NCI-H2196 treated with DMSO at 0.1 percent for 48 hours (cell line): ENCODE measurements around the gene RALGPS1.
A peak's percentile ranks its signal among the peaks of the same experiment; 100 is the strongest.

Source experiments
- DNase-seq: peaks from one replicate; lab custom pipeline; 2025; ENCODE audit not compliant: unreplicated experiment; lab: John Stamatoyannopoulos, UW

RALGPS1 gene

GRCh38 chr9:127050152-127050551 lies 135.6 kb downstream of the RALGPS1 start:
- DNase-seq, result no peak

- DNase-seq, result no peak
These were observed 136.0 kb downstream of the RALGPS1 start for GRCh38 chr9:127050591-127051001.

- no peak for DNase-seq
These were observed 137.5 kb downstream of the RALGPS1 start for GRCh38 chr9:127051881-127052595.

GRCh38 chr9:127053057-127053821 lies 138.7 kb downstream of the RALGPS1 start:
- no peak for DNase-seq

- no peak for DNase-seq
These were observed 139.4 kb downstream of the RALGPS1 start for GRCh38 chr9:127053960-127054359.

GRCh38 chr9:127055745-127056402 lies 141.3 kb downstream of the RALGPS1 start:
- no peak for DNase-seq

- DNase-seq, result no peak
These were observed 141.9 kb downstream of the RALGPS1 start for GRCh38 chr9:127056446-127056845.

- DNase-seq, result no peak
These were observed 143.5 kb downstream of the RALGPS1 start for GRCh38 chr9:127058011-127058644.

GRCh38 chr9:127058645-127059021 lies 144.1 kb downstream of the RALGPS1 start:
- no peak for DNase-seq

- DNase-seq, result no peak
These were observed 144.4 kb downstream of the RALGPS1 start for GRCh38 chr9:127059030-127059429.

GRCh38 chr9:127059765-127060361 lies 145.3 kb downstream of the RALGPS1 start:
- DNase-seq, result no peak

GRCh38 chr9:127061411-127061810 lies 146.8 kb downstream of the RALGPS1 start:
- no peak for DNase-seq

- no peak for DNase-seq
These were observed 149.8 kb downstream of the RALGPS1 start for GRCh38 chr9:127064335-127064734.

- DNase-seq, result no peak
These were observed 151.0 kb downstream of the RALGPS1 start for GRCh38 chr9:127065592-127065991.

- DNase-seq, result no peak
These were observed 151.7 kb downstream of the RALGPS1 start for GRCh38 chr9:127066060-127066850.

- no peak for DNase-seq
These were observed 152.2 kb downstream of the RALGPS1 start for GRCh38 chr9:127066851-127067136.

GRCh38 chr9:127067603-127068220 lies 153.1 kb downstream of the RALGPS1 start:
- no peak for DNase-seq

- DNase-seq, result peak; percentile 45
These were observed 160.3 kb downstream of the RALGPS1 start for GRCh38 chr9:127074561-127075548.
